HL-60/S4 treated with retinoic acid at 250 ng/mL for 4 days and 3 days (cell line): Measurements from ENCODE around the gene ABCC9.
"Not testable (repeated sequence)": the region's sequence is repeated elsewhere in the genome, so short reads cannot be mapped to it uniquely, and the experiment has no call there.

ENCODE experiments used
- in situ Hi-C: fragments of 300-500 bp; cut with MboI; formaldehyde crosslinking; loops from 2 replicates; pipeline ENCODE4 v1.7.0; 2022; ENCODE audit warnings: low sequenced_read_pairs

The ABCC9 gene

GRCh38 chr12:21819236-21819635, 122.0 kb downstream of the ABCC9 start:
- in situ Hi-C loops: no loop called here

GRCh38 chr12:21818627-21819026, 122.6 kb downstream of the ABCC9 start:
- in situ Hi-C loops: no loop called here

GRCh38 chr12:21815306-21816062, 125.7 kb downstream of the ABCC9 start:
- in situ Hi-C loops: no loop called here

GRCh38 chr12:21814814-21815213, 126.4 kb downstream of the ABCC9 start:
- in situ Hi-C loops: no loop called here

- in situ Hi-C loops: no loop called here
Measured at GRCh38 chr12:21814327-21814726, 126.9 kb downstream of the ABCC9 start.

GRCh38 chr12:21813751-21814150, 127.5 kb downstream of the ABCC9 start:
- in situ Hi-C loops: no loop called here

- in situ Hi-C loops: no loop called here
Measured at GRCh38 chr12:21813125-21813524, 128.1 kb downstream of the ABCC9 start.

- in situ Hi-C loops: not testable (repeated sequence)
Measured at GRCh38 chr12:21812340-21812739, 128.9 kb downstream of the ABCC9 start.

GRCh38 chr12:21809100-21809499, 132.1 kb downstream of the ABCC9 start:
- in situ Hi-C loops: no loop called here

GRCh38 chr12:21806255-21806654, 135.0 kb downstream of the ABCC9 start:
- in situ Hi-C loops: no loop called here

GRCh38 chr12:21801522-21802288, 139.5 kb downstream of the ABCC9 start:
- in situ Hi-C loops: no loop called here

- in situ Hi-C loops: no loop called here
Measured at GRCh38 chr12:21800011-21800410, 141.2 kb downstream of the ABCC9 start.

GRCh38 chr12:21797539-21797938, 143.7 kb downstream of the ABCC9 start:
- in situ Hi-C loops: no loop called here

GRCh38 chr12:21795648-21796328, 145.4 kb downstream of the ABCC9 start:
- in situ Hi-C loops: no loop called here

GRCh38 chr12:21794807-21795595, 146.2 kb downstream of the ABCC9 start:
- in situ Hi-C loops: not testable (repeated sequence)

- in situ Hi-C loops: not testable (repeated sequence)
Measured at GRCh38 chr12:21789687-21790086, 151.5 kb downstream of the ABCC9 start.

GRCh38 chr12:21788089-21788983, 152.9 kb downstream of the ABCC9 start:
- in situ Hi-C loops: no loop called here

- in situ Hi-C loops: no loop called here
Measured at GRCh38 chr12:21786041-21786531, 155.1 kb downstream of the ABCC9 start.

- in situ Hi-C loops: not testable (repeated sequence)
Measured at GRCh38 chr12:21782723-21783122, 158.5 kb downstream of the ABCC9 start.

- in situ Hi-C loops: no loop called here
Measured at GRCh38 chr12:21780786-21781185, 160.4 kb downstream of the ABCC9 start.
